Lower lobe of right lung (tissue), 2 donors: ENCODE measurements around the gene PCGF6. TPM values are rescaled to one million over a fixed set of nuclear protein-coding genes. Genes with fewer than 3 reads are reported as not detected.

Experiments
- ATAC-seq, 2 donors: fragments of 200-7000 bp; cut with Tn5 transposase; one replicate each; pipeline ENCODE4 v1.9.1; 2020 to 2022; ENCODE audit warnings: mild to moderate bottlenecking in 2 of 2, moderate library complexity in 2 of 2
- DNase-seq: peaks from one replicate; pipeline ENCODE4 v3.0.0-alpha.2; 2020
- H3K27ac ChIP-seq: fragments of 200-600 bp; one replicate; pipeline ENCODE4 v1.8.0; 2022
- H3K27me3 ChIP-seq: fragments of 200-600 bp; one replicate; pipeline ENCODE4 v1.8.0; 2022; ENCODE audit warnings: low read depth
- H3K36me3 ChIP-seq: fragments of 200-600 bp; one replicate; pipeline ENCODE4 v1.8.0; 2022; ENCODE audit warnings: mild to moderate bottlenecking
- H3K4me1 ChIP-seq: fragments of 200-600 bp; one replicate; pipeline ENCODE4 v1.8.0; 2022
- H3K4me3 ChIP-seq: fragments of 200-600 bp; one replicate; pipeline ENCODE4 v1.8.0; 2022; ENCODE audit warnings: mild to moderate bottlenecking
- H3K9me3 ChIP-seq: fragments of 200-600 bp; one replicate; pipeline ENCODE4 v1.8.0; 2022
- intact Hi-C: fragments of 100-400 bp; cut with DNase I; formaldehyde crosslinking; loops from one replicate; pipeline ENCODE4 v1.11.0; 2022
- total RNA-seq: library from RNA; stranded (reverse); fragmentation: NEBNext Ultra II Directional; extraction: Animal tissue kit (Norgen Biotek cat#: 25700); gene quantifications from one replicate; pipeline ENCODE4 v1.2.1, GENCODE V29; 2021
- TF ChIP-seq, protein P1 (sequence below): fragments of 200-600 bp; IDR thresholded peaks from one replicate; pipeline ENCODE4 v1.8.0; 2022; ENCODE audit warnings: antibody characterized with exemption, mild to moderate bottlenecking
- donor health status: DM: no; HTN: yes; CAD: no; lungs with severe emphysema.

PCGF6 gene
- total RNA-seq, 1 donor from 2014 or later = 6.6 TPM

DNA sequence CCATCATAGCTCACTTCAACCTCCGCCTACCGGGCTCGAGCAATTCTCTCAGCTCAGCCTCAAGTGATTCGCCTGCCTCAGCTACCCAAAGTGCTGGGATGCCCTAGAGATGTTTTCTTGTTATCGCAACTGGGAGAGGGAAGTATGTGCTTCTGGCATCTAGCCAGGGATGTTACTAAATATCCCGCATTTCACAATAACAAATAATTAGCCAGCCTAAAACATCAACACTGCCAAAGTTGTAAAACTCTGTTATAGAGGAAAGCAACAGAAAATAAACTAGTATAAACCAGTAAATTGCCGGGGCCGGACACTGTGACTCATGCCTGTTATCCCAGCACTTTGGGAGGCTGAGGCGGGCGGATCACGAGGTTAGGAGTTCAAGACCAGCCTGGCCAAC is 66.8 kb downstream of the PCGF6 start:
- Histone ChIP-seq H3K4me3 (no peak overlapping the region), H3K36me3 (no peaks in the 10 kb centered on the region), H3K27me3 (peaks cover 37% of the 10 kb centered on the region), H3K4me1 (no peaks in the 10 kb centered on the region), H3K9me3 (no peaks in the 10 kb centered on the region), H3K27ac (no peak overlapping the region)
- TF ChIP-seq, protein P1, sequence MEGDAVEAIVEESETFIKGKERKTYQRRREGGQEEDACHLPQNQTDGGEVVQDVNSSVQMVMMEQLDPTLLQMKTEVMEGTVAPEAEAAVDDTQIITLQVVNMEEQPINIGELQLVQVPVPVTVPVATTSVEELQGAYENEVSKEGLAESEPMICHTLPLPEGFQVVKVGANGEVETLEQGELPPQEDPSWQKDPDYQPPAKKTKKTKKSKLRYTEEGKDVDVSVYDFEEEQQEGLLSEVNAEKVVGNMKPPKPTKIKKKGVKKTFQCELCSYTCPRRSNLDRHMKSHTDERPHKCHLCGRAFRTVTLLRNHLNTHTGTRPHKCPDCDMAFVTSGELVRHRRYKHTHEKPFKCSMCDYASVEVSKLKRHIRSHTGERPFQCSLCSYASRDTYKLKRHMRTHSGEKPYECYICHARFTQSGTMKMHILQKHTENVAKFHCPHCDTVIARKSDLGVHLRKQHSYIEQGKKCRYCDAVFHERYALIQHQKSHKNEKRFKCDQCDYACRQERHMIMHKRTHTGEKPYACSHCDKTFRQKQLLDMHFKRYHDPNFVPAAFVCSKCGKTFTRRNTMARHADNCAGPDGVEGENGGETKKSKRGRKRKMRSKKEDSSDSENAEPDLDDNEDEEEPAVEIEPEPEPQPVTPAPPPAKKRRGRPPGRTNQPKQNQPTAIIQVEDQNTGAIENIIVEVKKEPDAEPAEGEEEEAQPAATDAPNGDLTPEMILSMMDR = no peak
- DNase-seq (no peak), ATAC-seq (peak in 1 of 2 donors; percentile 32)
- intact Hi-C loops = no loop called here

DNA sequence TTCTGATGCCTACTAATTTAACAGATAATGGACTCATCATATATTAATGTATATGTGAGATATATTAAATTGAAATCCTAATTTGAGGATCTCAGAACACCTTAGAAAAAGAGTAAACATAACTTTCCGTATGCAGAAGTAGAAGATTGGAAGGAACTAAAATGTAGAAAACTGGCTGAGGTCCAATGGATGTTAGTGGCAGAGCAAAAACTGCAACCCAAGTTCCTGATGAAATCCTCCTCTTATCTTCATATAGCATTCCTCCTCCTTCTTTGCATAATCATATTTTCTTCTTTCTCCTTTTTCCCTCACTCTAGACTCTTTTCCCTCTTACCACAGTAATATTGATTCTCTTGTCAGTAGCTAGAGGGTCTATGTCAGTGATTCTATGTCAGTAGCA is 68.0 kb downstream of the PCGF6 start:
- Histone ChIP-seq H3K36me3 (no peaks in the 10 kb centered on the region), H3K27me3 (peaks cover 44% of the 10 kb centered on the region), H3K27ac (no peak overlapping the region), H3K4me3 (no peak overlapping the region), H3K9me3 (no peaks in the 10 kb centered on the region), H3K4me1 (no peaks in the 10 kb centered on the region)
- intact Hi-C loops = no loop called here
- ATAC-seq = no peak
- DNase-seq = no peak
- TF ChIP-seq, protein P1 = no peak

DNA sequence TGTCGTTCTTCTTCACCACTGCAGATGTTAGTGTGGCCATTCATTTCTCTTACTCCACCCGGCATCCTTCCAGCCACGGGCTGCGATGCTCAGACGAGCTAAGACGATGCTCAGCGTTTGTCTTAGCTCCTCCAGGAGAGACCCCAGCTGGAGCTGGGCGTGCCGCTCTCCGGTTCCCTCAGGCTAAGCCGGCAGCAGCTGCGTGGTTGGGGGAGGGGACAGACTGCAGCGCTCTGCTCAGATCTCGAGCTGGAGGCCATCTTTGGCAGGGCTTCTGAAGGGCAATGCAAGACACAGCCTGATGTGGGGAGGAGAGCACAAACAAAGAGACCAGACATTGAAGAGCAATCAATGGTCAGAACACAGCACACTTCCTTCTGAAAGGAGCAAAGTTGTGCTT is 69.2 kb downstream of the PCGF6 start:
- ATAC-seq (no peak), DNase-seq (no peak)
- TF ChIP-seq, protein P1 = no peak
- intact Hi-C loops = no loop called here
- Histone ChIP-seq H3K36me3 (no peaks in the 10 kb centered on the region), H3K27me3 (peaks cover 47% of the 10 kb centered on the region), H3K4me3 (no peak overlapping the region), H3K27ac (no peak overlapping the region), H3K4me1 (peaks cover 5% of the 10 kb centered on the region), H3K9me3 (no peaks in the 10 kb centered on the region)

DNA sequence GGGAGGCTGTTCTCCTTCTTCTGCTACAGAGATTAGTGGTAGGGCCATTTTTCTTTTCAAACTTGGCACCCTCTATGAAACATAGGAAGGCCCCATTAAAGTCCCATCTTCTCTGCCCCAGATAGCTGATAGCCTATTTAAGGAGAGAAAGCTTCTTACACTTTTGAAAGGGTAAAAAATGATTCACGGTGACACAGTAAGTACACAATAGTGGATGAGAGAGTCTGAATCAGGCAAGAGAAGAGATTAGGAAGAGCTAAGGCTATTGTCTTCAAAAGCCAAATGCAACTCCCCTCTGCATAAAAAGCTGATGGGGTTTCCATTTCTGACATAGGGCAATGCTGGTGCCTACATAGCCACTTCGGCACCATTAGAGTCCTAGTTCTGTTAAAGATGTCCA is 70.4 kb downstream of the PCGF6 start:
- Histone ChIP-seq H3K9me3 (no peaks in the 10 kb centered on the region), H3K4me3 (no peak overlapping the region), H3K27me3 (peaks cover 59% of the 10 kb centered on the region), H3K27ac (no peak overlapping the region), H3K36me3 (no peaks in the 10 kb centered on the region), H3K4me1 (peaks cover 6% of the 10 kb centered on the region)
- intact Hi-C loops = no loop called here
- ATAC-seq (no peak), DNase-seq (no peak)
- TF ChIP-seq, protein P1 = no peak

DNA sequence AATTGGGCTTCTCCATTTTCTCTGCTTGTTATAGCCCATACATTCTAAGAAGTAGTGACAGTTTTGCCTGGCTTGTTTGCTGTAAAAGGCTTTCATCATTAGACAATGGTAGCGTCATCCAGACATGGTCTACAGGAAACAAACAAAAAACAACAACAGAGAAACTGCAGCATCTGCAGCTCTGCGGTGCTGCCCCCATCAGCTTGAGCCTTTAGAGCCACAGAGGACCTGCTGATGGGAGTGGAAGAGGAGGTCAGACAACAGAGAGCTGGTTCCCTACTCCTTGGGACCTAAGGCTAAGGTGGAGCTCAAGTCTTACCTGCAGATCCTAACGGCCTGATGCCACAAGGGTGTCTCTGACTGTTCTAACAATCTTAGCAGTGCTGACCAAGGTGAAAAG is 70.9 kb downstream of the PCGF6 start:
- Histone ChIP-seq H3K27me3 (peaks cover 64% of the 10 kb centered on the region), H3K4me3 (no peak overlapping the region), H3K36me3 (no peaks in the 10 kb centered on the region), H3K4me1 (peaks cover 6% of the 10 kb centered on the region), H3K9me3 (no peaks in the 10 kb centered on the region), H3K27ac (no peak overlapping the region)
- TF ChIP-seq, protein P1 = no peak
- DNase-seq = no peak
- ATAC-seq = no peak
- intact Hi-C loops = no loop called here

DNA sequence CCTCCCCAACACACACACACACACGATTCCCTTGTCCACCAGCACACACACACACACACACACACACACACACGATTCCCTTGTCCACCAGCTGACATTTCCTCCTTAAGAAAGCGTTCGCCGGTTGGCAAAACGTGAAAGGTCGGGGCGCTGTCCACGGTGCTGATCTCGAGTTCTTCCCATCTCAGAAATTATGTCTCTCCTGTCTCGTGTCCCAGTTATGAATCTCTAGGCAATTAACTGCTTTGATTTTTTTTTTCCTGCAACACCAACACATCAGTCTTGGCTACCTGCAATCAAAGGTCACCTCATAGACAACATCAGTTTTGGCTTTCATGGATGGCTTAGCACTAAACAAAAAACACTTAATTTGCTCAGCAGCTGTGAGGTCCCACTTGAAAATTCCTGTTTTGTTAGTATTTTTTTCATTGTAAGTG is 72.1 kb downstream of the PCGF6 start:
- no peak overlapping the region for H3K4me3 ChIP-seq
- peaks cover 61% of the 10 kb centered on the region for H3K27me3 ChIP-seq
- H3K27ac ChIP-seq = no peak overlapping the region
- no peaks in the 10 kb centered on the region for H3K36me3 ChIP-seq
- no peak for ATAC-seq
- no peaks in the 10 kb centered on the region for H3K9me3 ChIP-seq
- peak; percentile 56 for DNase-seq
- TF ChIP-seq, protein P1 = no peak
- intact Hi-C loops = no loop called here
- peaks cover 6% of the 10 kb centered on the region for H3K4me1 ChIP-seq
